Small intestine (tissue), 4 donors: ENCODE results near the gene PSEN2. TPM values are rescaled to one million over a fixed set of nuclear protein-coding genes. Genes with fewer than 3 reads are reported as not detected.

Experiments
- polyA plus RNA-seq, 4 donors: library from polyadenylated mRNA; stranded (reverse) in 3 of 4; unstranded in 1 of 4; fragments of 200-250 nt in 3 of 4; fragments of 120-200 nt in 1 of 4; gene quantifications; one replicate each; pipeline versions ENCODE4 v1.2.1 to v1.2.3, GENCODE V29; 2013
- donor health status: healthy with polysubstance abuse.
- donor health status: Bipolar disorder and iron deficiency.
- donor health status: healthy.

PSEN2 gene
- polyA plus RNA-seq, 4 donors = 13.3 to 19.5 (median 18.4) TPM

Other genes with a start within 250 kb of the PSEN2 start
- gene ITPKB, start 131.3 kb upstream of the PSEN2 start, polyA plus RNA-seq = 1 to 10 TPM; 1.8 to 9.6 (median 5.4) TPM
- gene COQ8A, start 69.7 kb downstream of the PSEN2 start, polyA plus RNA-seq = 10 to 100 TPM; 35.7 to 52.6 (median 47.7) TPM